HG02943 (cell line): ENCODE measurements around the gene NEURL2.
A peak's percentile ranks its signal among the peaks of the same experiment; 100 is the strongest.
"Not testable (repeated sequence)": the region's sequence is repeated elsewhere in the genome, so short reads cannot be mapped to it uniquely, and the experiment has no call there.

Experiments
- ATAC-seq: cut with Tn5 transposase; IDR thresholded peaks from one replicate; pipeline ENCODE4 v1.9.1; 2021; ENCODE audit warnings: mild to moderate bottlenecking, low read depth, moderate library complexity; ENCODE audit not compliant: unreplicated experiment

NEURL2 gene

GRCh38 chr20:45901332-45901731, 10.3 kb upstream of the NEURL2 start:
- not testable (repeated sequence) for ATAC-seq

DNA sequence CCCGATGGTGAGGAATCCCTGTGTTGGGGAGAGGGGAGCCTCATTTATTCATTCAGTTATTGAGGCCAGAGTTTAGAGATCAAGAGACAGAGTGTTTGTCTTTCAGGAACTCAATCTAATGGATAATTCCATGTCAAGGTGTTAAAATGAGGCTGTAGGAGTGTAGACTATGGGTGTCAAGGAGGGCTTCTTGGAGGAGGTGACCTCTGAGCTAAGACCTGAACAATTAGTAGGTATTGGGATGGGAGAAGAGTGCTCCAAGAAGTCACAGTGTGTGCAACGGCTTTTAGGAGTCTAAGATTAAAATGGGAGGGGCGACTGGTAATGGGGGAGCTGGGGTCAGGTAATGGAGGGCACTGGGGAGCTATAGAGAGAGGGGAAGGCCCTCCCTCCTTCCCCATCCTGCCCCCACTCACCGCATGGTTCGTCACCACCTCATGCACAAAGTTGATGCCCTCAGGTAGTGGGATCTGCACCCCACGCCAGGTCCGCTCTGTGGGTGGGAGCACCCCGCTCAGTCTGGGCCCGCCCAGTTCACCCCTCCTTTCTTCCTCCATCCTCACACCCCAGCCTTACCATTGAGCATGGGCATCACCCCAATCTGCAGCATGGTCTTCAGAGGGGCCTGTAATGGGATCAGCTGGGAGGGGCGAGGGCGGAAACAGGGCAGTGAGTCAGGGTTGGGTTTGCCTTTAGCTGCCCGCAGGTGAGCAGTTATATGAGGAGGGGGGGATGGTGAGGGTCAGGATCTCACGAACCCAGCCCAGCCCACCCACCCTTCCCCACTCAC, 8.2 kb upstream of the NEURL2 start:
- no peak for ATAC-seq

GRCh38 chr20:45898285-45898684, 7.3 kb upstream of the NEURL2 start:
- no peak for ATAC-seq

GRCh38 chr20:45897692-45898091, 6.7 kb upstream of the NEURL2 start:
- no peak for ATAC-seq

DNA sequence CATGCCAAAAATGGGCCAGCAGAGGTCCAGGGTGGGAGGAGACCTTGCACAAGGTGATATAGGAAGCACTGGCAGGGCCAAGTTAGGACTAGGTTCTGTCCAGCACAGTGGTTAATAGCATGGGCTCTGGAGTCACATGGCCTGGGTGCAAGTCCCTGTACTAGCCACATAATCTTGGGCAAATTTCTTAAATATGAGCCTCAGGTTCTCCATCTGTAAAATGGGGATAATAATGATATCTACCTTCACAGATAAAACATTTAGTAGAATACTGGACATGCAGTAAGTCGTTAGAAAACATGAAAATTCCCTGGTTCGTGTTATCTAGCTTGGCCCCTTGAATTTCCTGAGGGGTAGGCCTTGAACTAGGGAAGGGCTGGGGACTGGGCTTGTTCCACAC, 6.3 kb upstream of the NEURL2 start:
- ATAC-seq, result no peak

DNA sequence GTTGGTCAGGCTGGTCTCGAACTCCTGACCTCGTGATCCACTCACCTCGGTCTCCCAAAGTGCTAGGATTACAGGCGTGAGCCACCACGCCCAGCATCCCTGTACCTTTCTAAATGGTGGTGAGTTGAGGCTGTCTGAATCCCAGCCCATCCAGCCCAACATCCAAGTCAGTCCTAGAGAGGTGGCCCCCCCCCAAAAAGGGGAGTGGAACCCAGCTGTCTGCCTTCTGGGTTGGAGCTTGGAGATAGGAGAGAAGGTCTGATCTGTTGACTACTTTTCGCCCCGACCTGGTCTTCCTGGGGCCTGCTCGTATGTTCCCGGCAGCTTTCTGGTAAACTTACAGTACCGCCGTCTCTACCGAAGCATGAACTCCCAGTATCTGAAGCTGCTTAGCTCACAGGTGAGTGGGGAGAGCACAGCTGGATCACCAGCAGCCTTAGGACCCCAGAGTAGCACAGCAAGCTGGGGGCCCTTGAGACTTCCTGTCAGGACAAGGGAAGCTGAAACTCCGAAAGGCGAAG, 5.7 kb upstream of the NEURL2 start:
- no peak for ATAC-seq

GRCh38 chr20:45894797-45895196, 3.8 kb upstream of the NEURL2 start:
- no peak for ATAC-seq

DNA sequence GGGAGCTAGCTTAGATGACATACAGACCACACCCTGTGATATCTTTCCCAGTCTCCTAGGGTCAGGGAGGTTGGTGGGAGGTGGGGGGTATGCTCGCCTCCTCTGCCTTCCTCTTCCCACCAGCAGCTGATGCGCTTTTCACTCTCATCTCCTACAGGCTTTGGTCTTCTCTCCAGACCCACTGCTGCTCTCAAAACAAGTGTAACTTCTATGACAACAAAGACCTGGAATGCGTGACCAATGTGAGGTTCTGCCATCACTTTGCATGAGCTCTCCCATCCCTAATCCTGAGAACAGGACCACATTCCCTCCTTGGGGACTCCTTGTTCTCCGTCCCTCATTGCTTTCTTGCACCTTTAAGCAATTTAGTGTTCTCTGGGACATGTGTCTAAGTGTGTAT, 2.8 kb upstream of the NEURL2 start:
- no peak for ATAC-seq

- ATAC-seq, result no peak
Observed at GRCh38 chr20:45892828-45893500, 2.0 kb upstream of the NEURL2 start.

DNA sequence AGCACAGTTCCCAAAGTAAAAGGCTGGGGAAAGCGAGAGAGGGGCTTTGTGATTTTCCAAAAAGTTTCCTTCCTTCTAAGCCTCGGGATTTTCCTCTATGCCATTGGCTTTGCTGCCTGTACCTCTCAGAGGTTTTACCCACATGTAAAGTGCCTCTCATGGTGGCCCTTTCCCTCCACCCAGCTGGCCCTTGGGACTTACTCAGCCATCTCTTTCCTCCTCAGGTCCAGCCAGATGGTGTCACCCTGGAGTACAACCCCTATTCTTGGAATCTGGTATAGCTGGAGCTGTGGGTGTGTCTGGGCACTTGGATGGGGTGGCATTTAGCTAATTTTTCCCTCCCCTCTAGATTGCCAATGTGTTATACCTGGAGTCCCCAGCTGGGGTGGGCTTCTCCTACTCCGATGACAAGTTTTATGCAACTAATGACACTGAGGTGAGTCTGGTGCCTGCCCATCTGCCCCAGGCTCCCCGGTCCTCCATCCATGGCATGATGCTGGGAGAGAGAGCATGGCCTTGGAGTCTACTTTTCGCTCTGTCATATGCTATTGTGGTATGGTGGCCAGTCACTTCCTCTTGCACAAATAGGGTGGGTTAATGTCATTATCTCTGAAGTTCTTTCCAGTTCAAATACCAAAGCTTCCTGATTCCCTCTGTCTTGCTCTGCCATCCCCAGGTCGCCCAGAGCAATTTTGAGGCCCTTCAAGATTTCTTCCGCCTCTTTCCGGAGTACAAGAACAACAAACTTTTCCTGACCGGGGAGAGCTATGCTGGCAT, 1.2 kb upstream of the NEURL2 start:
- ATAC-seq, result no peak

GRCh38 chr20:45890077-45890984, 677 bp downstream of the NEURL2 start:
- ATAC-seq, result no peak

DNA sequence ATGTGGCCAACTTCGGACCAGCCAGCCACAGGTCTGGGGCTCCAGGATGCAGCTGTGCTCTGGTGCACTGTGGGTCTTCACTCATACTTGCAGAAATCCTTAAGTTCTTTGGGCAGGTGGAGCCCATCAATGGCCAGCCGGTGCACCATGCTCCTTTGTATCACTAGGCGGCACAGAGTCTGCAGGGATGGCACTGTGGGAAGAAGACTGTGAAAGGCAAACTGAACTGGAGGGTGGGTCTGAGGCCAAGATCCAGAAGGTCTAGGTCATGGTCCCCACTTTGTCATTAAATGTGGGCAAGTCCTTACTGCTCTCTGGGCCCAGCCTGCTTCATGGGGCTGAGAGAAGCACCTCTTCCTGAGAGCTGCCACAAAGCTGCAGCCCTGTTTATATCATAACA, 2.3 kb downstream of the NEURL2 start:
- no peak for ATAC-seq

- no peak for ATAC-seq
Observed at GRCh38 chr20:45887346-45887715, 3.7 kb downstream of the NEURL2 start, which contains the start of gene SPATA25. Gene SPATA25 (minus strand): TSS chr20:45887622. CDS start chr20:45887590, 32 bp downstream.

GRCh38 chr20:45886590-45887345, 4.2 kb downstream of the NEURL2 start:
- ATAC-seq, result no peak

DNA sequence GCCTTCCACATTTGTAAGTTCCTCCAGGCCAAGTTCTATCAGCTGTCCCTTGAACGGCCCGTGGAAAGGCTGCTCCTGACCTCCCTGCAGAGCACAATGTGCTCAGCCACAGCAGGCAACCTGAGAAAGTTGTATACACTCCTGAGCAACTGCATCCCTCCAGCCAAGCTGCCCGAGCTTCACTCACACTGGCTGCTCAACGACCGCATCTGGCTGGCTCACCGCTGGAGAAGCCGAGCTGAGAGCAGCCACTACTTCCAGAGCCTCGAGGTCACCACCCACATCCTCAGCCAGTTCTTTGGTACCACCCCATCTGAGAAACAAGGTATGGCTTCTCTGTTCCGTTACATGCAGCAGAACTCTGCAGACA, 7.9 kb downstream of the NEURL2 start:
- ATAC-seq, result no peak

- ATAC-seq, result no peak
Observed at GRCh38 chr20:45882469-45883099, 8.4 kb downstream of the NEURL2 start.

- peak; percentile 98 for ATAC-seq
Observed at GRCh38 chr20:45880988-45881788, 9.8 kb downstream of the NEURL2 start, which contains the start of gene ZSWIM1. Gene ZSWIM1 (plus strand): TSS chr20:45881227. CDS start chr20:45882593, 1,366 bp downstream.
